ENCODE data around the gene NT5C1B. TPM values are rescaled to one million over a fixed set of nuclear protein-coding genes. Genes with fewer than 3 reads are reported as not detected.

Gene NT5C1B
- total and polyA plus RNA-seq, 4 donors, result 0.02 to 0.63 TPM; not detected in 2

- Histone ChIP-seq H3K4me3 (ENCODE audit: low read depth in 1 of 3, low read length in 3 of 3) (no peak overlapping the region), H3K27ac (ENCODE audit: low read depth in 1 of 2, low read length in 2 of 2) (no peak overlapping the region), H3K9ac (ENCODE audit: low read depth in 1 of 2, low read length in 2 of 2) (no peak overlapping the region), H3K36me3 (ENCODE audit: control insufficient read depth in 4 of 4, insufficient read depth in 3 of 4, low read depth in 1 of 4, low read length in 3 of 4) (no peaks in the 10 kb centered on the region), H3K4me1 (ENCODE audit: control insufficient read depth in 4 of 4, insufficient read depth in 4 of 4, low read length in 3 of 4) (peaks cover 3 to 24% (median 22%) of the 10 kb centered on the region in 4 donors), H3K9me3 (ENCODE audit: control insufficient read depth in 4 of 4, low read length in 3 of 4) (no peaks in the 10 kb centered on the region), H3K27me3 (ENCODE audit: control insufficient read depth in 4 of 4, insufficient read depth in 4 of 4, low read length in 3 of 4) (no peaks in the 10 kb centered on the region)
- WGBS, result 41% methylated on average over 3 of the region's 3 CpGs
- no peak for DNase-seq (ENCODE audit: low spot score)
- TF ChIP-seq RAD21 (IDR thresholded peaks at IDR 0.05), result no peak
- peak; percentile 9 for TF ChIP-seq YY1 (IDR thresholded peaks at IDR 0.05)
Observed at GRCh38 chr2:18603854-18604530, 14.6 kb upstream of the NT5C1B start.

- Histone ChIP-seq H3K9ac (ENCODE audit: low read depth in 1 of 2, low read length in 2 of 2) (no peak overlapping the region), H3K9me3 (ENCODE audit: control insufficient read depth in 4 of 4, low read length in 3 of 4) (no peaks in the 10 kb centered on the region), H3K27me3 (ENCODE audit: control insufficient read depth in 4 of 4, insufficient read depth in 4 of 4, low read length in 3 of 4) (no peaks in the 10 kb centered on the region), H3K4me3 (ENCODE audit: low read depth in 1 of 3, low read length in 3 of 3) (no peak overlapping the region), H3K27ac (ENCODE audit: low read depth in 1 of 2, low read length in 2 of 2) (no peak overlapping the region), H3K36me3 (ENCODE audit: control insufficient read depth in 4 of 4, insufficient read depth in 3 of 4, low read depth in 1 of 4, low read length in 3 of 4) (no peaks in the 10 kb centered on the region), H3K4me1 (ENCODE audit: control insufficient read depth in 4 of 4, insufficient read depth in 4 of 4, low read length in 3 of 4) (peaks cover 10 to 40% (median 39%) of the 10 kb centered on the region in 4 donors)
- no peak for DNase-seq (ENCODE audit: low spot score)
- TF ChIP-seq CTCF (IDR thresholded peaks at IDR 0.05; ENCODE audit: low read depth, low read length, missing input control) (peak; percentile 18), RAD21 (IDR thresholded peaks at IDR 0.05) (peak in 1 of 2 donors; percentile 24), FOXA1 (IDR thresholded peaks at IDR 0.05) (no peak)
- WGBS, result 85% methylated on average over 2 of the region's 2 CpGs
Observed at GRCh38 chr2:18602298-18602697, 12.9 kb upstream of the NT5C1B start.

- 39% methylated on average over 2 of the region's 2 CpGs for WGBS
- DNase-seq (ENCODE audit: low spot score), result no peak
- H3K27me3 ChIP-seq (ENCODE audit: control insufficient read depth in 4 of 4, insufficient read depth in 4 of 4, low read length in 3 of 4), result no peaks in the 10 kb centered on the region
- TF ChIP-seq CTCF (IDR thresholded peaks at IDR 0.05; ENCODE audit: low read depth, low read length, missing input control) (no peak), SP1 (IDR thresholded peaks at IDR 0.05) (peak; percentile 3)
- peaks cover 10 to 48% (median 41%) of the 10 kb centered on the region in 4 donors for H3K4me1 ChIP-seq (ENCODE audit: control insufficient read depth in 4 of 4, insufficient read depth in 4 of 4, low read length in 3 of 4)
- H3K27ac ChIP-seq (ENCODE audit: low read depth in 1 of 2, low read length in 2 of 2), result no peak overlapping the region
- H3K4me3 ChIP-seq (ENCODE audit: low read depth in 1 of 3, low read length in 3 of 3), result no peak overlapping the region
- no peaks in the 10 kb centered on the region for H3K9me3 ChIP-seq (ENCODE audit: control insufficient read depth in 4 of 4, low read length in 3 of 4)
- no peak overlapping the region for H3K9ac ChIP-seq (ENCODE audit: low read depth in 1 of 2, low read length in 2 of 2)
- no peaks in the 10 kb centered on the region for H3K36me3 ChIP-seq (ENCODE audit: control insufficient read depth in 4 of 4, insufficient read depth in 3 of 4, low read depth in 1 of 4, low read length in 3 of 4)
Observed at GRCh38 chr2:18600255-18600613, 10.9 kb upstream of the NT5C1B start.

- peak; percentile 45 for TF ChIP-seq SP1 (IDR thresholded peaks at IDR 0.05)
- TF ChIP-seq RAD21 (IDR thresholded peaks at IDR 0.05), result peak in 1 of 2 donors; percentile 23
- peak; percentile 20 for TF ChIP-seq ATF3 (IDR thresholded peaks at IDR 0.05)
- peak; percentile 25 for TF ChIP-seq FOXA2 (IDR thresholded peaks at IDR 0.05)
- TF ChIP-seq RXRA (IDR thresholded peaks at IDR 0.05), result peak; percentile 33 to 46
- no peak for TF ChIP-seq MAX (IDR thresholded peaks at IDR 0.05)
- TF ChIP-seq GABPA (IDR thresholded peaks at IDR 0.05 in 1 of 2, conservative IDR thresholded peaks at IDR 0.05 in 1 of 2), result no peak
- peak; percentile 6 to 27 for TF ChIP-seq HNF4A (conservative IDR thresholded peaks at IDR 0.05)
- Histone ChIP-seq H3K9me3 (ENCODE audit: control insufficient read depth in 4 of 4, low read length in 3 of 4) (no peaks in the 10 kb centered on the region), H3K4me1 (ENCODE audit: control insufficient read depth in 4 of 4, insufficient read depth in 4 of 4, low read length in 3 of 4) (peaks cover 10 to 47% (median 41%) of the 10 kb centered on the region in 4 donors), H3K27ac (ENCODE audit: low read depth in 1 of 2, low read length in 2 of 2) (peak overlapping the region in 1 of 2 donors; percentile 33), H3K9ac (ENCODE audit: low read depth in 1 of 2, low read length in 2 of 2) (no peak overlapping the region), H3K4me3 (ENCODE audit: low read depth in 1 of 3, low read length in 3 of 3) (no peak overlapping the region), H3K27me3 (ENCODE audit: control insufficient read depth in 4 of 4, insufficient read depth in 4 of 4, low read length in 3 of 4) (no peaks in the 10 kb centered on the region), H3K36me3 (ENCODE audit: control insufficient read depth in 4 of 4, insufficient read depth in 3 of 4, low read depth in 1 of 4, low read length in 3 of 4) (no peaks in the 10 kb centered on the region)
- 73% methylated on average over 2 of the region's 2 CpGs for WGBS
- DNase-seq (ENCODE audit: low spot score), result no peak
Observed at GRCh38 chr2:18599509-18600254, 10.3 kb upstream of the NT5C1B start.
